GM21526 (cell line): ENCODE results near the gene STEAP1B.

Experiments
- ATAC-seq: cut with Tn5 transposase; IDR thresholded peaks from one replicate; pipeline ENCODE4 v1.9.1; 2021; ENCODE audit warnings: moderate library complexity; ENCODE audit not compliant: unreplicated experiment, low FRiP score

Gene STEAP1B

GRCh38 chr7:22406715-22407114 lies 93.3 kb downstream of the STEAP1B start:
- no peak for ATAC-seq

DNA sequence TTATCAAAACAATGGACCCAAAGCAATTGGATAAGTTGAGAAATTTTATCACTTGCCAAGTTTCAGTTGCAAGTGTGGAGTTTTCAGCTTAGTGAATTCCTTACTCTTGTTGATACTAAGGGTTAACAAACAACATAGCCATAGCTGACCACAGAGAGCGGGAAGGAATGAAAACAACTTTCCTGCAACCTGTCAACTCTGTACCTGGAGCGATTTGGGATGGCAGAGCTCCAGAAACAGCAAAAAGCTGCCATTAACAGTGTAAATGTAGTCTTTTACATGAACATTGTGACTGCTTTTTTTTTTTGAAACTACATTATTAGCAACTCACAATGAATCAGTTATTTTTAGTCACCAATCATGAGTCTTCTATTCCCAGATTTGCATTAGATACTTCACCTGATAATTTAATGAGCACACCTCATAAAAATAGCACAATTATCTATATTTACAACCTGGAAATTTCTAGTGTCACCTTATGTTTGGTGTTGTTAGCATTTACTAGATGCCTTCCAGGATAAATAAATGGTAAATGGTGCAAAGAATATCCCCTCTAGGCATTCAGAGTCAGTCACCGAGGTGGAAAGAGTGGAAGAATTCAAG lies 95.5 kb downstream of the STEAP1B start:
- ATAC-seq, result no peak

GRCh38 chr7:22403344-22403743 lies 96.6 kb downstream of the STEAP1B start:
- no peak for ATAC-seq

DNA sequence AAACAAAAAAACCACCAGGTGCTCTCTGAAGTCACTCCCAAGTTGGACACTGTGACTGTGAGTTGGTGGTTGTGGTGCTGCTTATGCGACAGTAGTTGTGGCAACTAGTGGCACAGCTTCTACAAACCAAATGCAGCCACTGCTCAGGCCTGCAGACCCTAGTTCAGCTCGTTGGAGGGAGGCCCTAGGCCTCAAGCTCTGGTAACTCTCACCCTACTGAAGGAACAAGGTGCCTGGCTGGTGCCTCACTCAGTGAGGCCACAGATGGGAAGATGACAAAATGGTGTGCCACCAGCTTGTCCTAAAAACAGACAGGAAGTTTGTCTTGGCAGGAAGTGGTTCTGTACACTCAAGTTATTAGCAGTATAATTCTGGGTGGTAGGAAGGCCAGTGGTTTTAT lies 97.7 kb downstream of the STEAP1B start:
- ATAC-seq, result no peak

GRCh38 chr7:22400936-22401553 lies 98.9 kb downstream of the STEAP1B start:
- ATAC-seq, result no peak

GRCh38 chr7:22400150-22400814 lies 99.7 kb downstream of the STEAP1B start:
- ATAC-seq, result no peak

DNA sequence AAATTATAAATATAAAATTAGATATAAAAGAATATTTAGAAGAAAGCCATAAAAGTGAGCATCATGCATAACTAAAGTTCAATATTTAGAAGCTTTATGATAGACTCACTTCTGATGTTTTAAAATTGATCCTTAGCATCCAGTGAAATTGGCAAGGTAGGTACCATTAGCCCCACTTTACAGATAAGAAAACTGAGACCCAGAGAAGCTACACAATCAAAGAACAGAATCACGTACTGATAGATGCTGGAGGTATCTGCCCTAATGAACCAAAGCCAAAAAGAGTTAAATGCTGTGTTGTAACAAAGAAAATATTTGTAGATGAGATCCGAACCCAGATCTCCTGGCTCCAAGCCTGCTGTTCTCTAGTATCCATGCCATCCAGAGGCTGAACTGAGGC lies 100.4 kb downstream of the STEAP1B start:
- no peak for ATAC-seq

GRCh38 chr7:22399091-22399490 lies 100.9 kb downstream of the STEAP1B start:
- no peak for ATAC-seq

DNA sequence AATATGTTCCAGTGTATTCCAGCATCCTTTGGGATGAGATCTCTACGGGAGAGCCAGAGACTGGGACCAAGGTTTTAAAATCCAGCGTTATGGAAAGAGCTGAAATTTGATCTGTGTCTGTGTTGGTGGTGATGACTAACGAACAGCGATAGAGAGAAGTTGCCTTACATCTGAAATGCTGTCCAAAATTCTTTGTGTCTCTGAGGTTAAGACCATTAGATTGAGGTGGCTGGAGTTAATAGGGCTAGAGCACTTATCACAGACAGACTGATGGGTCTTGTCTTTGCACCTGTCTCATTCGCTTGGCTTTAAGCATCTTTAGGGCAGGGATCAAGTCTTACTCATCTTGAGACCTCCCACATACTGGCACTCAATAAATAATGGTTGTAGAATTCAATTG lies 102.0 kb downstream of the STEAP1B start:
- ATAC-seq, result no peak

DNA sequence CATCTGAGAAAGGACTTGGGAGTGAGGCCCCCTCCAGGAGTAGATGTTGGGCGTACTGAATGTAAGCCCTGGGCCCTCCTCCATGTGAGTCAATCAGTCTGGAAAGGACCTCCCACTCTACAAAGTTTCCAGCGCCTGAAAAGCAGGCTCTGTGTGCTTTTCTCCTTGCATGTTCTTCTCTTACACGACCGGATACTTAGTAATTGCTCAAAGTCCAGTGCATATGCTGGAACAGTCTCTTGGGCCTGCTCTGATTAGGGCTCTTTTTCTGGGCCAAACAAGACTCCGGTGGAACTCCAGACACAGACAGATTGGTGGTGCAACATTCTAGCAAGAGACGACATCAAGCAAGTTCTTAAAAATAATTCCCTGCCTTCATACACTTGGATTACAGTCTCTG lies 104.8 kb downstream of the STEAP1B start:
- ATAC-seq, result no peak

- no peak for ATAC-seq
These were observed 105.2 kb downstream of the STEAP1B start for GRCh38 chr7:22394739-22395138.

GRCh38 chr7:22393913-22394729 lies 105.9 kb downstream of the STEAP1B start:
- ATAC-seq, result no peak

DNA sequence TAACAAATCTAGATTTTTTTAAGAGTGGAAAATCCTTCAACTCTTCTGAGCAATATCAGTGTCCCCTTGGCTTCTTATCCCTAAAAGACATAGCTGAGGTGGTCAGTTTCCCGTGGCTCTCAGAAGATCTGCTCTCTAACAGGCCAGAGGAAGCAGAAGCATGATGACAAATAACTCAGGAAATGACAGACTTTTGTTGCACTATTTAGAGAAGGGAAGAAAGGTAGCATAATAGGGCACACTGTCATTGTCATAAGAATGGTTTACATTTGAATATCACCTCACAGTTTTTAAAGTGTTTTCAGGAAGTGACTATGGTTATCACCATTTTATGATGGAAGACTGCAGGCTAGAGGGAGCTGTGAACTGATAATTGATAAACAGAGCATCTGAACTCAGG lies 109.5 kb downstream of the STEAP1B start:
- ATAC-seq, result no peak

- no peak for ATAC-seq
These were observed 110.1 kb downstream of the STEAP1B start for GRCh38 chr7:22389892-22390291.

GRCh38 chr7:22387583-22387982 lies 112.4 kb downstream of the STEAP1B start:
- no peak for ATAC-seq

- ATAC-seq, result peak; percentile 47
These were observed 113.1 kb downstream of the STEAP1B start for GRCh38 chr7:22386865-22387264.

- ATAC-seq, result peak; percentile 60
These were observed 113.7 kb downstream of the STEAP1B start for GRCh38 chr7:22386206-22386858.

DNA sequence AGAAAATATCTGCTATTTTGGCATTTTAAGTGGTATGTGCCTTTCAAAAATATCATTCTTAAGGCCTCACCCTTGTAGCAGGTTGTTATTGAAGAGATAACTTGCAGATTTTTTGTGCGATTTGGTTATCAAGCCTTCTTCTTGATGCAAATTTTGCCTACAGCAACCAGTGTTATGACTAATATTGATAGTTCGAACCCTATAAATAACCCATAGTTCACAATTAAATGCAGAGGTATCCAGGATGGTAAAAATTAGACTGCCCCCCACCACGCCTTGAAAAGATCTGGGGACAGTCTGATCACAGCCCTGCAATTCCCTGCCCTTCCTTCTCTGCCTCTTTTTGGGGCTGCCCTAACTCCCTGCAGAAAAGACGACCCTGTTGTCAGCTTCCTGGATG lies 114.7 kb downstream of the STEAP1B start:
- peak; percentile 48 for ATAC-seq

DNA sequence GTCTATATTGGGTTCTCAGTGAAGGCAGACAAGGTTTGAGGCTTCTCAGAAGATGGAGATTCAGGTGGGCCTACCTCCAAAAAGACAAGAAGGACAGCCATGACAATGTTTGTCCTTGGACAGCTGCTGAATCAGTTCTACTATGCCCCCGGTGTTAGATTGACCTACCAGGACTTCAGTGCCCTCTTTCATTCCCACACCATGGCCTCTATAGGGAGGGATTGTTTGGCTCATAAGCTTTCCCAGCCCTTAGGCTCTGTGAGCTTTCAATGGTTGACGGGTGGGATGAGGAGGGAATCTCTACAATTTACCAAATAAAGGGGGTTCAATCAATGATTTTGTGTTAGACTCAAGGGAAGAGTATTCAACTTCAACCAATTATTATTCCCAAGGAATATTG lies 119.7 kb downstream of the STEAP1B start:
- ATAC-seq, result no peak

- ATAC-seq, result no peak
These were observed 121.6 kb downstream of the STEAP1B start for GRCh38 chr7:22378199-22378980.
